Measurements from ENCODE around the gene DIAPH2.
A peak's percentile ranks its signal among the peaks of the same experiment; 100 is the strongest.

Gene DIAPH2

GRCh38 chrX:97065066-97065465 lies 380.4 kb downstream of the DIAPH2 start:
- no peak for DNase-seq

DNA sequence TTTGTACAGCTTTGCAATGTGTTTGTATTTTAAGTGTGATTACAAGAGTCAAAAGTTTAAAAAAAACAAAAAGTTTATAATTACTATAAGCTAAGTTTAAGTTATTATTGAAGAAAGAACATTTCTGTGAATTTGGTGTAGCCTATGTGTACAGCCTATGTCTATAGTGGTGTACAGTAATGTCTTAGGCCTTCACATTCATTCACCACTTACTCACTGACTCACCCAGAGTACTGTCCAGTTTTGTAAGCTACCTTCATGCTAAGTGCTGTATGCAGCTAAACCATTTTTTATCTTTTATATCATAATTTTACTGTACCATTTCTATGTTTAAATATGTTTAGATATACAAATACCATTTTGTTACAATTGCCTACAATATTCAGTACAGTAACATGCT lies 381.3 kb downstream of the DIAPH2 start:
- no peak for DNase-seq

DNA sequence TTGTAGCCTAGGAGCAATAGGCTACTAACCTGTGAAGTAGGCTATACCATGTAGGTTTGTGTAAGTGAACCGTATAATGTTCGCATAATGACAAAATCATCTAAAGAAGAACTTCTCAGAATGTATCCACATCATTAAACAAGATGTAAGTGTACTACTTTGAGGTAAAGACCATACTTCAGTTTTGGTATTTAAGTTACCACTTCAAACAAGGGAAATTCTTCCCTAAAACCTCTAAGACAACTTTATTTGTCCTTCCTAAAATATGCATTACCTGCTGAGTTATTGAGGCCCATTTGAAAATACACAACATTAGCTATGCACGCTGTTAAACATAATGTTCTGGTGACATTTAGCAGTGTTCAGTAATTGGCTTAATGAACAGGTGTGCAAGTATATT lies 381.7 kb downstream of the DIAPH2 start:
- no peak for DNase-seq

- no peak for DNase-seq
These were observed 385.7 kb downstream of the DIAPH2 start for GRCh38 chrX:97070346-97070745.

GRCh38 chrX:97074400-97074799 lies 389.8 kb downstream of the DIAPH2 start:
- no peak for DNase-seq

DNA sequence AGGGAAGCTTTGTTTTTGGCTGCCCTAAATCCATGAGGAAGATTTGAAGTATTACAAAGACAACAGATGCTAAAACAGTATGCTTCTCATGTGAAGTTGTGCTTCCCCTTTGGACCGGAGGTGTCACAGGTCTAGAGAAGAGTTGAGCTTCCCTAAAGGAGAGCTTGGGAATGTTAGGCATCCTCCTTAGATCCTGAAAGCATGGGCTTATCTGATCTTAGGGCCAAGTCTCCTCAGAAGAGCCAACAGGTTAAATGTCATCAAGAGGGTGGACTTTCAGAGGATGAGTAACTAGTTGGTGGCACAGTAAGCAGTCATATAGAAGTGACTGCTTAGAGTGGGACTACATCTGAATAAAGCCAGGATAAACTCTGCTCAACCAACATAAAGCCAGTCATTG lies 404.5 kb downstream of the DIAPH2 start:
- DNase-seq, result no peak

DNA sequence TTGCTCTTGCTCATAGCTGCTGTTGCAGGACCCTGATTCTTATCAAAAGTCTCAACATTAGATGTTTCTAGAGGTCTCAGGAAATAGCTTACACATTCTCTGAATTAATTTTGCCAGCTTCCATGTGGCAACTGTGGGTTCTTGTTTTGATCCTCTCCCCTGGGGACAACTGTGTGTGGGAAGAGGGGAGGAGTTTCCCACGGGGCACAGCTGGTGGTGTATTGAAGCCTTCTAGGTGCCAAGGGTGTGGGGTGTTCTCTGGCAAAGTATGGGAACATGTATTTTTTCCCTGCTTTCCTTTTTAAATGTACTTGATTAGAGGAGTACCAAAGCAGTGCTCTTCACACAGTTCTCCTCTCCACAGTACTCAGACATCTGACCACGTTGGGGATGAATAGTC lies 411.7 kb downstream of the DIAPH2 start:
- DNase-seq, result no peak

- DNase-seq, result peak; percentile 10
These were observed 418.3 kb downstream of the DIAPH2 start for GRCh38 chrX:97102938-97103337.

- no peak for DNase-seq
These were observed 425.1 kb downstream of the DIAPH2 start for GRCh38 chrX:97109730-97110129.

- DNase-seq, result no peak
These were observed 432.9 kb downstream of the DIAPH2 start for GRCh38 chrX:97117572-97117971.

DNA sequence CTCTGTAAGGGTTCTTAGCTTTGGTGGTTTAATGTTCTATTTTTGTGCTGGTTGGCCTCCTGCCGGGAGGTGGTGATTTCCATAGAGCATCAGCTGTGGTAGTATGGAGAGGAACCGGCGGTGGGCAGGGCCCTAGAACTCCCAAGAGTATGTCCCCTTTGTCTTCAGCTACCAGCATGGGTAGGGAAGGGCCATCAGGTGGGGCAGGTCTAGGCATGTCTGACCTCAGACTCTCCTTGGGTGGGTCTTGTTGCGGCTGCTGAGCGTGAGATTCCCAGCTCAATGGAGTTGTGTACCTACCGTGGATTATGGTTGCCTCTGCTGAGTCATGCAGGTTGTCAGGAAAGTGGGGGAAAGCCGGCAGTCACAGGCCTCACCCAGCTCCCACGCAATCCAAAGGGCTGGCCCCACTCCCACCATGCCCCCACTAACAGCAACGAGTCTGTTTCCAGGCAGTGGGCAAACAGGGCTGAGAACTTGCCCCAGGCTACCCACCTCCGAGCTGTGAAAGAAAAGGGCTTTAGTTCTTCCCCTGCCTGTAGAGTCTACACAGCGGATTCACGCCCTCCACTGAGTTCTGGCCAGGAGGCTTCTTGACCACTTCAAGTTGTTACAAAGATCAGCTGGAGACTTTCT lies 434.9 kb downstream of the DIAPH2 start:
- no peak for DNase-seq

- no peak for DNase-seq
These were observed 438.4 kb downstream of the DIAPH2 start for GRCh38 chrX:97123001-97123400.

GRCh38 chrX:97126020-97126419 lies 441.4 kb downstream of the DIAPH2 start:
- DNase-seq, result no peak

GRCh38 chrX:97132664-97133415 lies 448.2 kb downstream of the DIAPH2 start:
- DNase-seq, result no peak

GRCh38 chrX:97145934-97146333 lies 461.3 kb downstream of the DIAPH2 start:
- no peak for DNase-seq

DNA sequence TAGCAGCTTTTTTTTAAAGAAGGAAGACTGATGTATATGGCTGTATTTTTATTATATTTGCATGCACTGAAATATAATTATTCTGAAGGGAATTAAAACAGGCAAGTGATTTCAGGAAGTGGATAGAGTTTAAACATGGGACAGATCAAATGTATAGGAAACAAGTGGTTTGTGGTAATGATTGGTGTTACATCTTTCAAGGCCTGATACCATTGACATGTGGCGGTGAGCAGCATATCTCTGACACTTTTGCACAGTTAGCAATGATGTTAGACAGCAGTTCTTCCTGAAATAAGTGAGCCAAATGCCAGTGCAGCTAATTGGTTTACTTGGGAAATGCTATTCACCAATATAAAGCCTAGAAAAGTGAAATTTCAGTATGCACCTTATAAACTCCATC lies 471.2 kb downstream of the DIAPH2 start:
- DNase-seq, result peak; percentile 54

DNA sequence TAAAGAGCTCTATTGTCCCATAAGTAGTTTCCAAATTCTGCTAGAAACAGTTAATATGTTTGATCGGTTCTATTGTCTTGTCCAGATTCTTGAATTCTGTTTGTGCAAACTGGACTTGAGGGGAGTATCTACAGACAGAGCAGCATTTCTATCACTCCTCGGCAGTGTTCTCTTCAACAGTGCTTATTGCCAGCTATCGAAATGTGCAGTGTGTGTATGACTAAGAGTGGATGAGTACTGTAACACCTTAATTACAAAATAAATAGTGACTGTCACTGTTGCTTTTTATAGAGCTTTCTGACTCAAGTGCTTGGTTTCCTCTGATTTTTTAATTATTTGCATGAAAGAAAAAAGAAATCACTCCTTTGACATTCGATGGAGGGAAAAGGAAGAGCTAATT lies 473.6 kb downstream of the DIAPH2 start:
- no peak for DNase-seq

GRCh38 chrX:97159916-97160800 lies 475.5 kb downstream of the DIAPH2 start:
- DNase-seq, result peak; percentile 26

DNA sequence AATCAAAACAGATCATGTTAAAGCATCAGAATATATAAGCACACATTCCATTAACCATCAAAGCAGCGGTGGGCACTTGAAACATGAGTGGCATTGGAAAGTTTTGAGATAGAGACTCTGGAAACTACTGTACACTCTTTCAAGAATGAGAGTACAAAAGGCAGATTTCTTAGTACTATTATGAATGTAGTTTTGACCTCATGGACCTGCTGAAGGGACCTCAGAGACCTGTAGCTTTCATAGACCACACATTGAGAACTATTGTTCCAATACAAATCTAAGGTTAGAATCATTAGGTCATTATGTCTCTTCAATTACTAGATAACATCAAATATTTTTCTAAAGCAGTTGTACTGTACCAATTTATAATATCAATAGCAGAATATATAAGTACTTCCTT lies 482.7 kb downstream of the DIAPH2 start:
- no peak for DNase-seq

DNA sequence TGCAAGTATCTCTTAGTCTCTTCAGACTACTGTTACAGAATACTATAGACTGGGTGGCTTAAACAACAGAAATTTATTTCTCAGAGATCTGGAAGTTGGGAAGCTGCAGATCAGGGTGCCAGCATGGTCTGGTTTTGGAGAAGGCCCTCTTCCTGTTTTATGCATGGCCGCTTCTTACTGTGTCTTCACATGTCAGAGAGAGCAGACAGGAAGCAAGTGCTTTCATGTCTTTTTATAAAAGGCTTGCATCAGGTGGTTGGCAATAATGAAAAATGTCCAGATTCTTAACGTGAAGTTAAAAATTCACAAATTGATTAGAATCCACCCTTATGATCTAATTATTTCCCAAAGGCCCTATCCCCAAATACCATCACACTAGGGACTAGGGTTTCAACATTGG lies 484.0 kb downstream of the DIAPH2 start:
- peak; percentile 3 for DNase-seq

- no peak for DNase-seq
These were observed 490.5 kb downstream of the DIAPH2 start for GRCh38 chrX:97175147-97175546.

- DNase-seq, result no peak
These were observed 505.0 kb downstream of the DIAPH2 start for GRCh38 chrX:97189668-97190067.

- no peak for DNase-seq
These were observed 514.9 kb downstream of the DIAPH2 start for GRCh38 chrX:97199501-97199900.

DNA sequence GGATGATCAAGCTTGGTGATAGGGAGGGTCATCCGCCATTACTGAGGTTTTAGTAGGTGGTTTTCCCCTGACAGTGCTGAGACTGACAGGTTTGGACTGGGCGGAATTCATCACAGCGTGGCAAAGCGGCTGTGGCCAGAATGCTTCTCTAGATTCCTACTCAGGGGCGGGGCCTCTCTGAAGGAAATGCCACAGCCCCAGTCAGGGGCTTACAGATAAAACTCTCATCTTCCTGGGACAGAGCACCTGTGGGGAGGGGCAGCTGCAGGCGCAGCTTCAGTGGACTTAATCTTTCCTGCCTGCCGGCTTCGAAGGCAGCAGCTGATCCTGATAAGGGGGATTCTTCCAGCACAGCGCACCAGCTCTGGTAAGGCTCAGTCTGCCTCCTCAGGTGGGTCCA lies 515.8 kb downstream of the DIAPH2 start:
- peak; percentile 13 for DNase-seq

Measured in hematopoietic multipotent progenitor cell treated with erythropoietin and hydrocortisone succinate and interleukin-3 and kit ligand, for 4 days (in vitro differentiated cells).